Breast epithelium (tissue), 4 donors: ENCODE data around the gene RPL21. TPM values are rescaled to one million over a fixed set of nuclear protein-coding genes. Genes with fewer than 3 reads are reported as not detected.

Source experiments
- DNase-seq, 2 donors: peaks; one replicate each; pipeline ENCODE4 v3.0.0-alpha.2; 2019; ENCODE audit warnings: low spot score in 2 of 2
- H3K27ac ChIP-seq, 2 donors: fragments of 200-600 bp; sonication (generic) in 1 of 2; one replicate each; pipeline ENCODE4 v1.5.1; 2016 to 2019; ENCODE audit warnings: mild to moderate bottlenecking in 1 of 2
- H3K27me3 ChIP-seq, 2 donors: fragments of 200-600 bp; sonication (generic) in 1 of 2; one replicate each; pipeline versions ENCODE4 v1.5.1 to v1.6.0; 2017 to 2019; ENCODE audit warnings: control low read depth in 1 of 2, mild to moderate bottlenecking in 1 of 2
- H3K36me3 ChIP-seq: fragments of 200-600 bp; one replicate; pipeline ENCODE4 v1.5.1; 2019
- H3K4me1 ChIP-seq, 2 donors: fragments of 200-600 bp; sonication (generic); one replicate each; pipeline ENCODE4 v1.5.1; 2016 to 2019; ENCODE audit warnings: control low read depth in 1 of 2
- H3K4me3 ChIP-seq, 3 donors: fragments of 200-600 bp; sonication (generic); 1 replicate in 2 of 3; 2 replicates in 1 of 3; pipeline ENCODE4 v1.5.1; 2016 to 2019; ENCODE audit warnings: mild to moderate bottlenecking in 3 of 3, moderate library complexity in 2 of 3
- H3K9me3 ChIP-seq, 2 donors: fragments of 200-600 bp; sonication (generic) in 1 of 2; one replicate each; pipeline ENCODE4 v1.5.1; 2016 to 2019; ENCODE audit warnings: control low read depth in 1 of 2
- POLR2A ChIP-seq: fragments of 450-650 bp; IDR thresholded peaks from one replicate; pipeline ENCODE4 v1.6.1; 2016; ENCODE audit warnings: antibody characterized with exemption, mild to moderate bottlenecking, moderate library complexity
- POLR2AphosphoS5 ChIP-seq, 3 donors: sonication (generic); formaldehyde crosslinking; IDR thresholded peaks; one replicate each; pipeline ENCODE4 v1.6.1; 2017; ENCODE audit warnings: antibody characterized with exemption in 3 of 3
- intact Hi-C: fragments of 100-400 bp; cut with DNase I; formaldehyde crosslinking; loops from one replicate; pipeline ENCODE4 v1.15.1; 2023; ENCODE audit warnings: low total_unique reads
- total RNA-seq, 3 donors: library from RNA; depleted of rRNA; stranded (reverse); fragments of >200 nt; gene quantifications; one replicate each; pipeline ENCODE4 v1.1.0, GENCODE V29; 2016
- TF ChIP-seq, protein P1 (sequence below), 3 donors: fragments of 450-650 bp; IDR thresholded peaks; one replicate each; pipeline ENCODE4 v1.5.1; 2016 to 2017; ENCODE audit warnings: antibody characterized with exemption in 3 of 3, mild to moderate bottlenecking in 3 of 3, moderate library complexity in 3 of 3

Gene RPL21
- total RNA-seq, 3 donors from 2014 or later = 979 to 1,473 (median 1,466) TPM

DNA sequence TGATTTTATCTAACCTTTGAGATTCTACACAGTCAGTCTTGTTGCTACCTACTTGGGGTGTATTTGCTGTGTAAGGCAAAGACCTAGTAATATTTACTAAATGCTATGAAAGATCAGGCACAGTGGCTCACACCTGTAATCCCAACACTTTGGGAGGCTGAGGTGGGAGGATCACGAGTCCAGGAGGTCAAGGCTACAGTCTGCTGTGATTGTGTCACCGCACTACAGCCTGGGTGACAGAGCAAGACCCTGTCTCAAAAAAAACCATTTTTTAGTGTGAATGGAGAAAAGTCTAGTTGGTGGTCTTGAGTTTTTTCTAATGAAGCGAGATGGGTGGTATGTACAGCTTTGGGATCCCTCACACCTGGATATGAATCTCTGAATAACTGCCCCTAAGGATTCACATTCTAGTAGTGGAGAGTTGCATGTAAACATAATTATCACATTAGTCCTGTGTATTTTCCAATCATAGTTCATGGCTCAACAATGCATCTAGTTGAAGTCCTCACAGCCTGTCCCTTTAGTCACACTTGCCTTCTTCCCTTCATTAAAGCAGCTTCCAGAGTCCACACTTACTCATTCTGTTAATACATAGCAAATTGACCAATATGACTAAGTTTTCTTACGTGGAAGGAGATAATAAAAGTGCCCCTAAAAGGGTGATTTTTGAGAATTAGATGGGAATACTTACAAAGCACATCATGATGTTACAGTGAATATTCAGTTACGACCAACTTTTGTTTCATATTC, 7.5 kb downstream of the RPL21 start:
- Histone ChIP-seq H3K27me3 (no peaks in the 10 kb centered on the region), H3K4me1 (peaks cover 0 to 11% of the 10 kb centered on the region in 2 donors), H3K36me3 (no peaks in the 10 kb centered on the region), H3K4me3 (no peak overlapping the region), H3K9me3 (no peaks in the 10 kb centered on the region), H3K27ac (peak overlapping the region in 1 of 2 donors; percentile 11)
- intact Hi-C loops = no loop called here
- no peak for TF ChIP-seq POLR2A
- TF ChIP-seq POLR2AphosphoS5 (IDR thresholded peaks at IDR 0.05) = no peak
- TF ChIP-seq, protein P1, sequence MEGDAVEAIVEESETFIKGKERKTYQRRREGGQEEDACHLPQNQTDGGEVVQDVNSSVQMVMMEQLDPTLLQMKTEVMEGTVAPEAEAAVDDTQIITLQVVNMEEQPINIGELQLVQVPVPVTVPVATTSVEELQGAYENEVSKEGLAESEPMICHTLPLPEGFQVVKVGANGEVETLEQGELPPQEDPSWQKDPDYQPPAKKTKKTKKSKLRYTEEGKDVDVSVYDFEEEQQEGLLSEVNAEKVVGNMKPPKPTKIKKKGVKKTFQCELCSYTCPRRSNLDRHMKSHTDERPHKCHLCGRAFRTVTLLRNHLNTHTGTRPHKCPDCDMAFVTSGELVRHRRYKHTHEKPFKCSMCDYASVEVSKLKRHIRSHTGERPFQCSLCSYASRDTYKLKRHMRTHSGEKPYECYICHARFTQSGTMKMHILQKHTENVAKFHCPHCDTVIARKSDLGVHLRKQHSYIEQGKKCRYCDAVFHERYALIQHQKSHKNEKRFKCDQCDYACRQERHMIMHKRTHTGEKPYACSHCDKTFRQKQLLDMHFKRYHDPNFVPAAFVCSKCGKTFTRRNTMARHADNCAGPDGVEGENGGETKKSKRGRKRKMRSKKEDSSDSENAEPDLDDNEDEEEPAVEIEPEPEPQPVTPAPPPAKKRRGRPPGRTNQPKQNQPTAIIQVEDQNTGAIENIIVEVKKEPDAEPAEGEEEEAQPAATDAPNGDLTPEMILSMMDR (IDR thresholded peaks at IDR 0.05) = no peak
- DNase-seq = no peak

- Histone ChIP-seq H3K4me3 (no peak overlapping the region), H3K4me1 (peaks cover 0 to 11% of the 10 kb centered on the region in 2 donors), H3K27ac (peak overlapping the region in 1 of 2 donors; percentile 38), H3K36me3 (no peaks in the 10 kb centered on the region), H3K9me3 (no peaks in the 10 kb centered on the region), H3K27me3 (no peaks in the 10 kb centered on the region)
- intact Hi-C loops = no loop called here
- TF ChIP-seq, protein P1 (IDR thresholded peaks at IDR 0.05) = no peak
- TF ChIP-seq POLR2A = no peak
- no peak for TF ChIP-seq POLR2AphosphoS5 (IDR thresholded peaks at IDR 0.05)
- DNase-seq = no peak
Observed at GRCh38 chr13:27259831-27260230, 8.5 kb downstream of the RPL21 start.

- TF ChIP-seq, protein P1 (IDR thresholded peaks at IDR 0.05) = no peak
- TF ChIP-seq POLR2AphosphoS5 (IDR thresholded peaks at IDR 0.05) = no peak
- TF ChIP-seq POLR2A = no peak
- no peaks in the 10 kb centered on the region for H3K36me3 ChIP-seq
- H3K4me1 ChIP-seq = peaks cover 0 to 11% of the 10 kb centered on the region in 2 donors
- H3K27ac ChIP-seq = no peak overlapping the region
- intact Hi-C loops = no loop called here
- DNase-seq = no peak
- H3K27me3 ChIP-seq = no peaks in the 10 kb centered on the region
- H3K9me3 ChIP-seq = no peaks in the 10 kb centered on the region
- H3K4me3 ChIP-seq = no peak overlapping the region
Observed at GRCh38 chr13:27261396-27261795, 10.0 kb downstream of the RPL21 start.

DNA sequence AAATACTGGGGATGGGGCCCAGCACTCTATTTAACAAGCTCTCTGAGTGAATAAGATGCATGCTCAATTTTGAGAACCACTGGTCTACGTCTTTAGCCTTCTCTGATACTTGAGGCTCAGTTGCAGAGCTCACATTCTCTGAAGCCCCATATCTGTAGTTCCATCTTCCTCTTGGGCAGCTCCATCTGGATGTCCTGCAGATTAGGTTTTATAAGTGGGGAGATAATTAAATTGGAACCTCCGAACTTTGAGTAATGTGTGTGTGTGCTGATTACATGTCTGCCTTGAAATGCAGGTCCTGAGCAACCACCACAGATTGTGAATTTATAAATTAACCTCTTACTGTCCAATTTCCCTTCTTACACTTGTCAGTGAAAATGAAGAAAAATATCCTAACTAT, 12.1 kb downstream of the RPL21 start:
- H3K4me3 ChIP-seq = no peak overlapping the region
- TF ChIP-seq POLR2A = no peak
- TF ChIP-seq POLR2AphosphoS5 (IDR thresholded peaks at IDR 0.05) = no peak
- TF ChIP-seq, protein P1 (IDR thresholded peaks at IDR 0.05) = no peak

GRCh38 chr13:27264181-27264580, 12.8 kb downstream of the RPL21 start:
- no peak overlapping the region for H3K4me3 ChIP-seq
- H3K4me1 ChIP-seq = peaks cover 0 to 11% of the 10 kb centered on the region in 2 donors
- H3K36me3 ChIP-seq = no peaks in the 10 kb centered on the region
- peak overlapping the region; percentile 29 to 38 for H3K27ac ChIP-seq
- TF ChIP-seq POLR2A (no peak), POLR2AphosphoS5 (IDR thresholded peaks at IDR 0.05) (no peak)
- TF ChIP-seq, protein P1 (IDR thresholded peaks at IDR 0.05) = no peak
- no peak for DNase-seq
- intact Hi-C loops = no loop called here
- no peaks in the 10 kb centered on the region for H3K27me3 ChIP-seq
- no peaks in the 10 kb centered on the region for H3K9me3 ChIP-seq

More for the DNA sequence above, 12.1 kb downstream of the RPL21 start:
- Histone ChIP-seq H3K4me1 (peaks cover 0 to 11% of the 10 kb centered on the region in 2 donors), H3K27me3 (no peaks in the 10 kb centered on the region), H3K27ac (no peak overlapping the region), H3K9me3 (no peaks in the 10 kb centered on the region), H3K36me3 (no peaks in the 10 kb centered on the region)
- no peak for DNase-seq
- intact Hi-C loops = no loop called here
